Neural progenitor cell (in vitro differentiated cells): ENCODE results near the gene LSM6.

Experiments used
- CTCF ChIP-seq: fragments of 200-600 bp; sonication (generic); IDR thresholded peaks from 2 replicates; pipeline ENCODE4 v1.5.1; 2017; ENCODE audit warnings: antibody characterized with exemption, mild to moderate bottlenecking
- EZH2 ChIP-seq: fragments of 200-600 bp; sonication (generic); IDR thresholded peaks from 2 replicates; pipeline ENCODE4 v1.6.1; 2017; ENCODE audit warnings: antibody characterized with exemption, mild to moderate bottlenecking, moderate library complexity
- EZH2phosphoT487 ChIP-seq: fragments of 200-600 bp; sonication (generic); IDR thresholded peaks from 2 replicates; pipeline ENCODE4 v1.6.1; 2017; ENCODE audit warnings: antibody characterized with exemption

- no peak for TF ChIP-seq CTCF
- TF ChIP-seq EZH2: no peak
- no peak for TF ChIP-seq EZH2phosphoT487
Measured at GRCh38 chr4:146232131-146232722, 56.7 kb downstream of the LSM6 start.
